ENCODE data around the gene CPED1. TPM values are rescaled to one million over a fixed set of nuclear protein-coding genes. Genes with fewer than 3 reads are reported as not detected.

CPED1 gene
- polyA plus RNA-seq, 1 donor from 2014 or later: not detected

DNA sequence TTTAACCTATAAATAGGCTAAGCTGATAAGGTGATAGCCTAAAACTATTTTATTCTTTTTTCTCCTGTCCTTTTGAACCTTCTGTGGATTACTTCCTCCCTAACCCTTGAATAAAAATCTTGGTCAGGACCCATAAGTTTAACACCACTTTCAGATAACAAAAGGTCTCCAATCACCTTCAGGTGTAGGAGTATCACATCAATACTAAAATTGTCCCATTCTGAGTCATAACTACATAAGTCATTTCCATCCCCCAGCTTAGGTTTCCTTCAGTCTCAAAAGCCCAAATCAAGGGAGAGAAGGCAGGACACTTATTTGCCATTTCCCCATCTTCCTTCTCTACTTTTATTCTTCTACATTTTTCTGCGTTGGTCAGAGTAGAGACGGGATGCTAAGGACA lies 283.4 kb downstream of the CPED1 start:
- no peaks in the 10 kb centered on the region for H3K27me3 ChIP-seq (ENCODE audit: insufficient read depth, low read depth, low read length)
- H3K9me2 ChIP-seq (ENCODE audit: insufficient read depth, low read length): no peaks in the 10 kb centered on the region
- no peaks in the 10 kb centered on the region for H3F3A ChIP-seq (ENCODE audit: insufficient read depth, low read length, poor library complexity, severe bottlenecking)
- H3K4me2 ChIP-seq (ENCODE audit: low read length): no peak overlapping the region
- no peaks in the 10 kb centered on the region for H3K36me3 ChIP-seq (ENCODE audit: insufficient read depth, low read length)
- H4K20me1 ChIP-seq (ENCODE audit: insufficient read depth): no peaks in the 10 kb centered on the region
- no peak overlapping the region for H3K4me3 ChIP-seq (ENCODE audit: low read length)
- no peak overlapping the region for H3K27ac ChIP-seq (ENCODE audit: low read length)
- H3K79me2 ChIP-seq (replicated peaks; ENCODE audit: insufficient read depth, low read length): no peaks in the 10 kb centered on the region
- TF ChIP-seq, protein P1, sequence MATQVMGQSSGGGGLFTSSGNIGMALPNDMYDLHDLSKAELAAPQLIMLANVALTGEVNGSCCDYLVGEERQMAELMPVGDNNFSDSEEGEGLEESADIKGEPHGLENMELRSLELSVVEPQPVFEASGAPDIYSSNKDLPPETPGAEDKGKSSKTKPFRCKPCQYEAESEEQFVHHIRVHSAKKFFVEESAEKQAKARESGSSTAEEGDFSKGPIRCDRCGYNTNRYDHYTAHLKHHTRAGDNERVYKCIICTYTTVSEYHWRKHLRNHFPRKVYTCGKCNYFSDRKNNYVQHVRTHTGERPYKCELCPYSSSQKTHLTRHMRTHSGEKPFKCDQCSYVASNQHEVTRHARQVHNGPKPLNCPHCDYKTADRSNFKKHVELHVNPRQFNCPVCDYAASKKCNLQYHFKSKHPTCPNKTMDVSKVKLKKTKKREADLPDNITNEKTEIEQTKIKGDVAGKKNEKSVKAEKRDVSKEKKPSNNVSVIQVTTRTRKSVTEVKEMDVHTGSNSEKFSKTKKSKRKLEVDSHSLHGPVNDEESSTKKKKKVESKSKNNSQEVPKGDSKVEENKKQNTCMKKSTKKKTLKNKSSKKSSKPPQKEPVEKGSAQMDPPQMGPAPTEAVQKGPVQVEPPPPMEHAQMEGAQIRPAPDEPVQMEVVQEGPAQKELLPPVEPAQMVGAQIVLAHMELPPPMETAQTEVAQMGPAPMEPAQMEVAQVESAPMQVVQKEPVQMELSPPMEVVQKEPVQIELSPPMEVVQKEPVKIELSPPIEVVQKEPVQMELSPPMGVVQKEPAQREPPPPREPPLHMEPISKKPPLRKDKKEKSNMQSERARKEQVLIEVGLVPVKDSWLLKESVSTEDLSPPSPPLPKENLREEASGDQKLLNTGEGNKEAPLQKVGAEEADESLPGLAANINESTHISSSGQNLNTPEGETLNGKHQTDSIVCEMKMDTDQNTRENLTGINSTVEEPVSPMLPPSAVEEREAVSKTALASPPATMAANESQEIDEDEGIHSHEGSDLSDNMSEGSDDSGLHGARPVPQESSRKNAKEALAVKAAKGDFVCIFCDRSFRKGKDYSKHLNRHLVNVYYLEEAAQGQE (IDR thresholded peaks at IDR 0.05; ENCODE audit: borderline replicate concordance): no peak
- TF ChIP-seq, protein P2, sequence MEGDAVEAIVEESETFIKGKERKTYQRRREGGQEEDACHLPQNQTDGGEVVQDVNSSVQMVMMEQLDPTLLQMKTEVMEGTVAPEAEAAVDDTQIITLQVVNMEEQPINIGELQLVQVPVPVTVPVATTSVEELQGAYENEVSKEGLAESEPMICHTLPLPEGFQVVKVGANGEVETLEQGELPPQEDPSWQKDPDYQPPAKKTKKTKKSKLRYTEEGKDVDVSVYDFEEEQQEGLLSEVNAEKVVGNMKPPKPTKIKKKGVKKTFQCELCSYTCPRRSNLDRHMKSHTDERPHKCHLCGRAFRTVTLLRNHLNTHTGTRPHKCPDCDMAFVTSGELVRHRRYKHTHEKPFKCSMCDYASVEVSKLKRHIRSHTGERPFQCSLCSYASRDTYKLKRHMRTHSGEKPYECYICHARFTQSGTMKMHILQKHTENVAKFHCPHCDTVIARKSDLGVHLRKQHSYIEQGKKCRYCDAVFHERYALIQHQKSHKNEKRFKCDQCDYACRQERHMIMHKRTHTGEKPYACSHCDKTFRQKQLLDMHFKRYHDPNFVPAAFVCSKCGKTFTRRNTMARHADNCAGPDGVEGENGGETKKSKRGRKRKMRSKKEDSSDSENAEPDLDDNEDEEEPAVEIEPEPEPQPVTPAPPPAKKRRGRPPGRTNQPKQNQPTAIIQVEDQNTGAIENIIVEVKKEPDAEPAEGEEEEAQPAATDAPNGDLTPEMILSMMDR (IDR thresholded peaks at IDR 0.05; ENCODE audit: poor library complexity, severe bottlenecking): no peak
- TF ChIP-seq MXI1 (conservative IDR thresholded peaks at IDR 0.05; ENCODE audit: poor library complexity, severe bottlenecking) (no peak), EP300 (conservative IDR thresholded peaks at IDR 0.05; ENCODE audit: poor library complexity, severe bottlenecking) (no peak)
- H3K9ac ChIP-seq (ENCODE audit: low read length): no peak overlapping the region
- no peaks in the 10 kb centered on the region for H3K9me3 ChIP-seq (ENCODE audit: low read length)
- no peak overlapping the region for H2AFZ ChIP-seq (ENCODE audit: low read depth, low read length)

DNA sequence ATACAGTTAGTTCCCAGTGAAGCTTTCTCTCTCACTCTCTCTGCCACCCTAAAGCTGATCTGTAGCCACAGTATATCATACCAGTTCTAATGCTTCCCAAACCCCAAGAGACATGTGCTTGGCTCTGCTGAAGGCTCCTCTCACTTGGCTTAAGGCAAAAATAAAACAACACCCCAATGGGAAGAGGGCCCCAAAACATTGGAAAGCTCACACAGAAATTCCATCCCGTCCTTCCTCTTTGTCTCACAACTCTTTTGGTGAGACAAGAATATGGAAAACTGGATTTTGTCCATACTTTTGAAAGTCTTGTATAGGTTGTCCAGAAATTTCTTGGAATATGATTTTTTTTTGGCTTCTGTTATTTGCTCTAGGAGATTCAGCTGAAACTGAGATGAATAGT lies 284.2 kb downstream of the CPED1 start:
- H3K36me3 ChIP-seq (ENCODE audit: insufficient read depth, low read length): no peaks in the 10 kb centered on the region
- H3K27me3 ChIP-seq (ENCODE audit: insufficient read depth, low read depth, low read length): no peaks in the 10 kb centered on the region
- H3K9me3 ChIP-seq (ENCODE audit: low read length): no peaks in the 10 kb centered on the region
- H3K4me3 ChIP-seq (ENCODE audit: low read length): no peak overlapping the region
- H3K9ac ChIP-seq (ENCODE audit: low read length): no peak overlapping the region
- H4K20me1 ChIP-seq (ENCODE audit: insufficient read depth): no peaks in the 10 kb centered on the region
- no peaks in the 10 kb centered on the region for H3F3A ChIP-seq (ENCODE audit: insufficient read depth, low read length, poor library complexity, severe bottlenecking)
- no peak overlapping the region for H2AFZ ChIP-seq (ENCODE audit: low read depth, low read length)
- H3K27ac ChIP-seq (ENCODE audit: low read length): no peak overlapping the region
- H3K9me2 ChIP-seq (ENCODE audit: insufficient read depth, low read length): no peaks in the 10 kb centered on the region
- no peak overlapping the region for H3K4me2 ChIP-seq (ENCODE audit: low read length)
- TF ChIP-seq SMC3 (conservative IDR thresholded peaks at IDR 0.05; ENCODE audit: poor library complexity) (no peak), TAF1 (IDR thresholded peaks at IDR 0.05; ENCODE audit: low read depth) (no peak), MXI1 (conservative IDR thresholded peaks at IDR 0.05; ENCODE audit: poor library complexity, severe bottlenecking) (no peak), RAD21 (conservative IDR thresholded peaks at IDR 0.05) (no peak), EP300 (conservative IDR thresholded peaks at IDR 0.05; ENCODE audit: poor library complexity, severe bottlenecking) (no peak), EZH2 (IDR thresholded peaks at IDR 0.05; ENCODE audit: borderline replicate concordance, insufficient read depth, low read length, poor library complexity, severe bottlenecking) (no peak), POLR2AphosphoS5 (IDR thresholded peaks at IDR 0.05) (no peak)
- TF ChIP-seq, protein P1 (IDR thresholded peaks at IDR 0.05; ENCODE audit: borderline replicate concordance): no peak
- TF ChIP-seq, protein P2 (IDR thresholded peaks at IDR 0.05; ENCODE audit: poor library complexity, severe bottlenecking): no peak
- no peaks in the 10 kb centered on the region for H3K79me2 ChIP-seq (replicated peaks; ENCODE audit: insufficient read depth, low read length)
